Neural progenitor cell (in vitro differentiated cells): Measurements from ENCODE around the gene GM2A.
"Not testable (repeated sequence)": the region's sequence is repeated elsewhere in the genome, so short reads cannot be mapped to it uniquely, and the experiment has no call there.

ENCODE experiments used
- CTCF ChIP-seq: fragments of 200-600 bp; sonication (generic); IDR thresholded peaks from 2 replicates; pipeline ENCODE4 v1.5.1; 2017; ENCODE audit warnings: antibody characterized with exemption, mild to moderate bottlenecking
- EZH2phosphoT487 ChIP-seq: fragments of 200-600 bp; sonication (generic); IDR thresholded peaks from 2 replicates; pipeline ENCODE4 v1.6.1; 2017; ENCODE audit warnings: antibody characterized with exemption

DNA sequence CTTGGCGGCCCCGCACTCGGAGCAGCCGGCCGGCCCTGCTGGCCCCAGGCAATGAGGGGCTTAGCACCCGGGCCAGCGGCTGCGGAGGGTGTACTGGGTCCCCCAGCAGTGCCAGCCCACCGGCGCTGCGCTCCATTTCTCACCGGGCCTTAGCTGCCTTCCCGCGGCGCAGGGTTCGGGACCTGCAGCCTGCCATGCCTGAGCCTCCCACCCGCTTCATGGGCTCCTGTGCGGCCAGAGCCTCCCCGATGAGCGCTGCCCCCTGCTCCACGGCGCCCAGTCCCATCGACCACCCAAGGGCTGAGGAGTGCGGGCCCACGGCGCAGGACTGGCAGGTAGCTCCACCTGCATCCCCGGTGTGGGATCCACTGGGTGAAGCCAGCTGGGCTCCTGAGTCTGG, 56.3 kb downstream of the GM2A start:
- TF ChIP-seq CTCF, EZH2phosphoT487: not testable (repeated sequence)
